HL-60 (cell line): ENCODE measurements around the gene SLX1A.
"Not testable (repeated sequence)": the region's sequence is repeated elsewhere in the genome, so short reads cannot be mapped to it uniquely, and the experiment has no call there.

ENCODE experiments used
- DNase-seq, 2 experiments: peaks; one replicate each; pipeline ENCODE4 v3.0.0-alpha.2; 2010 to 2020; ENCODE audit warnings: low read depth in 1 of 2, low spot score in 1 of 2
- H3K27ac ChIP-seq: fragments of 250-450 bp; sonication (Bioruptor Pico); replicated peaks from 2 replicates; pipeline ENCODE4 v1.5.1; 2020; ENCODE audit warnings: mild to moderate bottlenecking, moderate library complexity
- H3K27me3 ChIP-seq: fragments of 250-450 bp; sonication (Bioruptor Pico); 2 replicates; pipeline ENCODE4 v1.5.1; 2021; ENCODE audit warnings: mild to moderate bottlenecking, moderate library complexity; ENCODE audit not compliant: insufficient read depth, poor library complexity, severe bottlenecking
- H3K4me3 ChIP-seq: replicated peaks from 2 replicates; pipeline ENCODE4 v1.5.1; 2011; ENCODE audit warnings: mild to moderate bottlenecking, control low read depth, low read length; ENCODE audit not compliant: insufficient read depth
- GABPA ChIP-seq: IDR thresholded peaks from 2 replicates; pipeline ENCODE4 v1.6.1; 2012; ENCODE audit warnings: low read depth
- POLR2AphosphoS5 ChIP-seq: IDR thresholded peaks from 2 replicates; pipeline ENCODE4 v1.6.1; 2012; ENCODE audit warnings: low read depth
- REST ChIP-seq: IDR thresholded peaks from 2 replicates; pipeline ENCODE4 v1.6.1; 2012; ENCODE audit warnings: low read depth; ENCODE audit not compliant: insufficient replicate concordance
- SPI1 ChIP-seq: IDR thresholded peaks from 2 replicates; pipeline ENCODE4 v1.6.1; 2012; ENCODE audit warnings: low read depth, mild to moderate bottlenecking, borderline replicate concordance
- long read RNA-seq: library from polyadenylated mRNA; unstranded; transcript quantifications from one replicate; pipeline ENCODE4 v2.0.0, GENCODE V29; 2020
- TF ChIP-seq, protein P1 (sequence below): IDR thresholded peaks from one replicate; pipeline ENCODE4 v1.5.1; 2011; ENCODE audit warnings: low read length, control low read depth, inconsistent platforms; ENCODE audit not compliant: insufficient read depth

SLX1A gene
- long read RNA-seq, transcript SLX1A-201 (6 exons, 1,091 nt), result major isoform, 117 of 124 reads
- long read RNA-seq, partial matches to known transcripts, result 3 of 124 reads
- long read RNA-seq, other reads (novel, unspliced or antisense), result 4 of 124 reads

DNA sequence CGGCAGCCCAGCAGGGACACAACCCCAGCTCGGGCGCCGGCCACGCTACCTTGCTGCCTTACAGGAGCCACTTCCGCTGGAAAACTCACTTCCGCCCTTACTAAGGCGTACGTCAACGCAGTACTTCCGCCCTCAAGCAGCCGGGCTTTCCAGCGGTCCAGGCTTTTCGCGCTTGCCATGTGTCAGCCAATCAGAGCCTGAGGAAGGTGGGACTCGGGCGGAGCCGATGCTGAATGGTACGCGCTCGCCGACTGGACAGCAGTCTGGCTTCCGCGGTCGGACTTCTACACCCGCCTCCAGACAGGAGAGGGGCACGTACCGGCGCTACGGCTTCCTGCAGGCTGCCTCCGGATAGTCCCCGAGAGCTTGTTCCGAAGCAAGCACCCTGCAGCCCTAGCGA, at the start of gene SLX1A, which contains the start of gene BOLA2B:
TSS of gene SLX1A (plus strand) at position 261 of the 400 bp plus-strand sequence. CDS start 210 bp downstream, outside the sequence.
TSS of gene BOLA2B (minus strand) at position 52 of the 400 bp plus-strand sequence. CDS start 71 bp downstream, outside the sequence.
- peak within 1 kb of the TSS; percentile 44 for H3K4me3 ChIP-seq
- not testable (repeated sequence) for DNase-seq, H3K27me3 ChIP-seq, H3K27ac ChIP-seq

DNA sequence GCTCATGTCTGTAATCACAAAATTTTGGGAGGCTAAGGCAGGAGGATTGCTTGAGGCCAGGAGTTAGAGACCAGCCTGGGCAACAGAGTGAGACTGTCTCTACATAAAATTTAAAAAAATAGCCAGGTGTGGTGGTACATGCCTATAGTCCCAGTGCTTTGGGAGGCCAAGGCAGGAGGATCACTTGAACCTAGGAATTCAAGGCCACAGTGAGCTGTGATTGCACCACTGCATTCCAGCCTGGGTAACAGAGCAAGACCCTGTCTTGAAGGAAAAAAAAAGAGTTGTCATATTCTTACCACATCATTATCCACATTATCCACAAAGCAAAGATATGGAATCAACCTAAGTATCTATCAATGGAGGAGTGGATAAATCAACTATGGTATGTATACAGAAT, 49.7 kb upstream of the SLX1A start:
- TF ChIP-seq SPI1 (no peak), POLR2AphosphoS5 (no peak), GABPA (no peak), REST (no peak)
- TF ChIP-seq, protein P1, sequence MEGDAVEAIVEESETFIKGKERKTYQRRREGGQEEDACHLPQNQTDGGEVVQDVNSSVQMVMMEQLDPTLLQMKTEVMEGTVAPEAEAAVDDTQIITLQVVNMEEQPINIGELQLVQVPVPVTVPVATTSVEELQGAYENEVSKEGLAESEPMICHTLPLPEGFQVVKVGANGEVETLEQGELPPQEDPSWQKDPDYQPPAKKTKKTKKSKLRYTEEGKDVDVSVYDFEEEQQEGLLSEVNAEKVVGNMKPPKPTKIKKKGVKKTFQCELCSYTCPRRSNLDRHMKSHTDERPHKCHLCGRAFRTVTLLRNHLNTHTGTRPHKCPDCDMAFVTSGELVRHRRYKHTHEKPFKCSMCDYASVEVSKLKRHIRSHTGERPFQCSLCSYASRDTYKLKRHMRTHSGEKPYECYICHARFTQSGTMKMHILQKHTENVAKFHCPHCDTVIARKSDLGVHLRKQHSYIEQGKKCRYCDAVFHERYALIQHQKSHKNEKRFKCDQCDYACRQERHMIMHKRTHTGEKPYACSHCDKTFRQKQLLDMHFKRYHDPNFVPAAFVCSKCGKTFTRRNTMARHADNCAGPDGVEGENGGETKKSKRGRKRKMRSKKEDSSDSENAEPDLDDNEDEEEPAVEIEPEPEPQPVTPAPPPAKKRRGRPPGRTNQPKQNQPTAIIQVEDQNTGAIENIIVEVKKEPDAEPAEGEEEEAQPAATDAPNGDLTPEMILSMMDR, result no peak
- H3K27me3 ChIP-seq, result no peaks in the 10 kb centered on the region
- H3K27ac ChIP-seq, result no peak overlapping the region
- no peak overlapping the region for H3K4me3 ChIP-seq
- no peak for DNase-seq

DNA sequence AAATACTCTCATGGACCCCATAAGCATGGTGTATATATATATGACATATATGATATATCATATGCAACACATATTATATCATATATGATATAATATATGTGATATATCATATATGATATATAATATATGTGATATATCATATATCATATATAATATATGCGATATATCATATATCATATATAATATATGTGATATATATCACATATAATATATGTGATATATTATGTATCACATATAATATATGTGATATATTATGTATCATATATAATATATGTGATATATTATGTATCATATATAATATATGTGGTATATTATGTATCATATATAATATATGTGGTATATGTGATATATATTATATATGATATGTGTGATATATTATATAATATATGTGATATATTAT, 48.8 kb upstream of the SLX1A start:
- no peaks in the 10 kb centered on the region for H3K27me3 ChIP-seq
- TF ChIP-seq, protein P1, result no peak
- no peak for TF ChIP-seq REST
- TF ChIP-seq POLR2AphosphoS5, result no peak
- TF ChIP-seq GABPA, result no peak
- no peak for TF ChIP-seq SPI1
- no peak overlapping the region for H3K27ac ChIP-seq
- H3K4me3 ChIP-seq, result no peak overlapping the region
- DNase-seq, result no peak

GRCh38 chr16:30145657-30146056, 48.0 kb upstream of the SLX1A start:
- TF ChIP-seq, protein P1, result no peak
- no peak for TF ChIP-seq POLR2AphosphoS5
- no peak for TF ChIP-seq GABPA
- no peak for TF ChIP-seq SPI1
- TF ChIP-seq REST, result no peak
- no peak for DNase-seq
- H3K27ac ChIP-seq, result no peak overlapping the region

More at GRCh38 chr16:30145657-30146056, 48.0 kb upstream of the SLX1A start:
- no peaks in the 10 kb centered on the region for H3K27me3 ChIP-seq
- H3K4me3 ChIP-seq, result no peak overlapping the region
